ENCODE measurements around the gene HAL. TPM values are rescaled to one million over a fixed set of nuclear protein-coding genes. Genes with fewer than 3 reads are reported as not detected.

Gene HAL
- total RNA-seq, 1 donor from 2014 or later, result 1.7 TPM

- Mint-ChIP-seq H3K27ac (ENCODE audit: unreplicated experiment) (no peak overlapping the region), H3K27me3 (ENCODE audit: unreplicated experiment) (peaks cover 6% of the 10 kb centered on the region), H3K9me3 (ENCODE audit: unreplicated experiment) (no peaks in the 10 kb centered on the region), H3K4me1 (ENCODE audit: unreplicated experiment) (no peaks in the 10 kb centered on the region), H3K36me3 (ENCODE audit: unreplicated experiment) (no peaks in the 10 kb centered on the region), H3K4me3 (ENCODE audit: unreplicated experiment) (no peak overlapping the region)
- no peak for DNase-seq (ENCODE audit: extremely low spot score, unreplicated experiment)
- no peak for TF ChIP-seq CTCF (IDR thresholded peaks at IDR 0.05)
These were observed 2.2 kb downstream of the HAL start for GRCh38 chr12:95993907-95994306.

GRCh38 chr12:95990136-95990535 lies 6.0 kb downstream of the HAL start:
- TF ChIP-seq CTCF (IDR thresholded peaks at IDR 0.05), result no peak
- Mint-ChIP-seq H3K36me3 (ENCODE audit: unreplicated experiment) (no peaks in the 10 kb centered on the region), H3K4me3 (ENCODE audit: unreplicated experiment) (no peak overlapping the region), H3K27ac (ENCODE audit: unreplicated experiment) (no peak overlapping the region), H3K27me3 (ENCODE audit: unreplicated experiment) (peaks cover 13% of the 10 kb centered on the region), H3K9me3 (ENCODE audit: unreplicated experiment) (no peaks in the 10 kb centered on the region), H3K4me1 (ENCODE audit: unreplicated experiment) (peaks cover 2% of the 10 kb centered on the region)
- no peak for DNase-seq (ENCODE audit: extremely low spot score, unreplicated experiment)

GRCh38 chr12:95989504-95990123 lies 6.5 kb downstream of the HAL start:
- H3K4me3 Mint-ChIP-seq (ENCODE audit: unreplicated experiment), result no peak overlapping the region
- DNase-seq (ENCODE audit: extremely low spot score, unreplicated experiment), result no peak
- no peak overlapping the region for H3K27ac Mint-ChIP-seq (ENCODE audit: unreplicated experiment)
- peaks cover 13% of the 10 kb centered on the region for H3K27me3 Mint-ChIP-seq (ENCODE audit: unreplicated experiment)
- no peaks in the 10 kb centered on the region for H3K36me3 Mint-ChIP-seq (ENCODE audit: unreplicated experiment)
- TF ChIP-seq CTCF (IDR thresholded peaks at IDR 0.05), result no peak
- no peaks in the 10 kb centered on the region for H3K9me3 Mint-ChIP-seq (ENCODE audit: unreplicated experiment)
- H3K4me1 Mint-ChIP-seq (ENCODE audit: unreplicated experiment), result peaks cover 2% of the 10 kb centered on the region

- no peak overlapping the region for H3K27ac Mint-ChIP-seq (ENCODE audit: unreplicated experiment)
- peaks cover 13% of the 10 kb centered on the region for H3K27me3 Mint-ChIP-seq (ENCODE audit: unreplicated experiment)
- H3K4me1 Mint-ChIP-seq (ENCODE audit: unreplicated experiment), result peaks cover 2% of the 10 kb centered on the region
- H3K4me3 Mint-ChIP-seq (ENCODE audit: unreplicated experiment), result no peak overlapping the region
- no peaks in the 10 kb centered on the region for H3K9me3 Mint-ChIP-seq (ENCODE audit: unreplicated experiment)
- H3K36me3 Mint-ChIP-seq (ENCODE audit: unreplicated experiment), result no peaks in the 10 kb centered on the region
- TF ChIP-seq CTCF (IDR thresholded peaks at IDR 0.05), result no peak
- DNase-seq (ENCODE audit: extremely low spot score, unreplicated experiment), result no peak
These were observed 7.5 kb downstream of the HAL start for GRCh38 chr12:95988506-95989275.
